ENCODE results near the gene LCNL1. TPM values are rescaled to one million over a fixed set of nuclear protein-coding genes. Genes with fewer than 3 reads are reported as not detected.

The LCNL1 gene
- total RNA-seq, 1 experiment from 2014 or later, result not detected

DNA sequence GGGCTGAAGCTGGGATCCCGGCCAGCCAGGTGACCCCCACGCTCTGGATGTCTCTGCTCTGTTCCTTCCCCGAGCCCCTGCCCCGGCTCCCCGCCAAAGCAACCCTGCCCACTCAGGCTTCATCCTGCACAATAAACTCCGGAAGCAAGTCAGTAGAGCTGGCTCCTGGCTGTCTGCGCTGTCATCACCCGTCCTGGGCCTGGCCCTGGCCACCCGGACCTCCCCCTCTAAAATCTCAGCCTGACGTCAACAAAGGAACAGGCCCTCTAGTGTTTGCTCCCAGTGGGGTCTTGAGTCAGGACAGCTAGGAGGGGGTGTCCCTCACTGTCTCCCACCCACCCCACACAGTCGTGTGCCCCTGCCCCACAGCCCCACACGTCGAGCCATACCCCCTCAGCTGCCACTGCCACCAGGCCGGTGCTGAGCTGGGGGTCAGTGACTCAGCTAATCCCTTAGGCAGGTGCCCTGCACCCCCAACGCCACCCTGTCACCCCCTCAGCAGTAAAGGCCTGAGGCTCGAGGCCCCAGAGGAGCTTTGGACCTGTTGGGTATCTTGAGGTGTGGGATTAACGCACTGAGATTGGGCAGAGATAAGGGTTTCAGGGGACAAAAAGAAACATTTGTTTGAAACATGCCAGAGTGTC is 1.1 kb upstream of the LCNL1 start:
- no peak overlapping the region for H3K4me3 Mint-ChIP-seq (ENCODE audit: unreplicated experiment)
- POLR2A ChIA-PET, result no interaction called here

DNA sequence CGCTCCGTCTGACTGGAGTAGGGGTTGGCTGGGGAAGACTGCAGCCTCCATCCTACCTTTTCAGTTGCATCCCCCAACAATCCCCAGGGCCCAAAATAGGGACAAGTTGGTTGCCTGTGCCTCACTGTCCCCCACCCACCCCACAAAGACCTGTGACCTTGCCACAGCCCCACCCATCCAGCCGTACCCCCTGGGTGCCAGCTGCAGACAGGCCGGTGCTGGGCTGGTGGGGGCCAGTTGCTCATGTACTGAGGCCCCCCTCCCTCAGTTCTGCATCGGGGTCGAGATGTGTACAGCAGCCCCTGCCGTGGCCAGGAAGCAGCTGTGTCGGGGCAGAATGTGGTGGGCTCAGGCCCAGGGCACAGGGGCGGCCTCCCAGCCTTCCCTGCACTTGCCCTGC is 374 bp downstream of the LCNL1 start:
- ChIA-PET CTCF (no interaction called here), POLR2A (no interaction called here)
- H3K36me3 Mint-ChIP-seq (ENCODE audit: insufficient read depth, unreplicated experiment), result no peaks in the 10 kb centered on the region
- H3K9me3 Mint-ChIP-seq (ENCODE audit: unreplicated experiment), result no peaks in the 10 kb centered on the region
- intact Hi-C loops (cut with micrococcal nuclease), result no loop called here
- H3K4me1 Mint-ChIP-seq (ENCODE audit: insufficient read depth, unreplicated experiment), result no peaks in the 10 kb centered on the region
- TF ChIP-seq, protein P1, sequence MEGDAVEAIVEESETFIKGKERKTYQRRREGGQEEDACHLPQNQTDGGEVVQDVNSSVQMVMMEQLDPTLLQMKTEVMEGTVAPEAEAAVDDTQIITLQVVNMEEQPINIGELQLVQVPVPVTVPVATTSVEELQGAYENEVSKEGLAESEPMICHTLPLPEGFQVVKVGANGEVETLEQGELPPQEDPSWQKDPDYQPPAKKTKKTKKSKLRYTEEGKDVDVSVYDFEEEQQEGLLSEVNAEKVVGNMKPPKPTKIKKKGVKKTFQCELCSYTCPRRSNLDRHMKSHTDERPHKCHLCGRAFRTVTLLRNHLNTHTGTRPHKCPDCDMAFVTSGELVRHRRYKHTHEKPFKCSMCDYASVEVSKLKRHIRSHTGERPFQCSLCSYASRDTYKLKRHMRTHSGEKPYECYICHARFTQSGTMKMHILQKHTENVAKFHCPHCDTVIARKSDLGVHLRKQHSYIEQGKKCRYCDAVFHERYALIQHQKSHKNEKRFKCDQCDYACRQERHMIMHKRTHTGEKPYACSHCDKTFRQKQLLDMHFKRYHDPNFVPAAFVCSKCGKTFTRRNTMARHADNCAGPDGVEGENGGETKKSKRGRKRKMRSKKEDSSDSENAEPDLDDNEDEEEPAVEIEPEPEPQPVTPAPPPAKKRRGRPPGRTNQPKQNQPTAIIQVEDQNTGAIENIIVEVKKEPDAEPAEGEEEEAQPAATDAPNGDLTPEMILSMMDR (IDR thresholded peaks at IDR 0.05; ENCODE audit: unreplicated experiment), result no peak
- no peak for DNase-seq (ENCODE audit: unreplicated experiment)
- H3K4me3 Mint-ChIP-seq (ENCODE audit: unreplicated experiment), result no peak overlapping the region
- BruUV-seq (replicated peaks), result no TSS peak
- no peaks in the 10 kb centered on the region for H3K27me3 Mint-ChIP-seq (ENCODE audit: insufficient read depth, unreplicated experiment)
- no peak overlapping the region for H3K27ac Mint-ChIP-seq (ENCODE audit: low read depth, unreplicated experiment)

More for the DNA sequence above, 1.1 kb upstream of the LCNL1 start:
- intact Hi-C loops (cut with micrococcal nuclease), result no loop called here
- BruUV-seq (replicated peaks), result no TSS peak
- H3K27me3 Mint-ChIP-seq (ENCODE audit: insufficient read depth, unreplicated experiment), result no peaks in the 10 kb centered on the region
- CTCF ChIA-PET, result no interaction called here
- no peaks in the 10 kb centered on the region for H3K9me3 Mint-ChIP-seq (ENCODE audit: unreplicated experiment)
- no peaks in the 10 kb centered on the region for H3K4me1 Mint-ChIP-seq (ENCODE audit: insufficient read depth, unreplicated experiment)
- TF ChIP-seq, protein P1 (IDR thresholded peaks at IDR 0.05; ENCODE audit: unreplicated experiment), result no peak
- H3K36me3 Mint-ChIP-seq (ENCODE audit: insufficient read depth, unreplicated experiment), result no peaks in the 10 kb centered on the region
- no peak for DNase-seq (ENCODE audit: unreplicated experiment)
- no peak overlapping the region for H3K27ac Mint-ChIP-seq (ENCODE audit: low read depth, unreplicated experiment)

DNA sequence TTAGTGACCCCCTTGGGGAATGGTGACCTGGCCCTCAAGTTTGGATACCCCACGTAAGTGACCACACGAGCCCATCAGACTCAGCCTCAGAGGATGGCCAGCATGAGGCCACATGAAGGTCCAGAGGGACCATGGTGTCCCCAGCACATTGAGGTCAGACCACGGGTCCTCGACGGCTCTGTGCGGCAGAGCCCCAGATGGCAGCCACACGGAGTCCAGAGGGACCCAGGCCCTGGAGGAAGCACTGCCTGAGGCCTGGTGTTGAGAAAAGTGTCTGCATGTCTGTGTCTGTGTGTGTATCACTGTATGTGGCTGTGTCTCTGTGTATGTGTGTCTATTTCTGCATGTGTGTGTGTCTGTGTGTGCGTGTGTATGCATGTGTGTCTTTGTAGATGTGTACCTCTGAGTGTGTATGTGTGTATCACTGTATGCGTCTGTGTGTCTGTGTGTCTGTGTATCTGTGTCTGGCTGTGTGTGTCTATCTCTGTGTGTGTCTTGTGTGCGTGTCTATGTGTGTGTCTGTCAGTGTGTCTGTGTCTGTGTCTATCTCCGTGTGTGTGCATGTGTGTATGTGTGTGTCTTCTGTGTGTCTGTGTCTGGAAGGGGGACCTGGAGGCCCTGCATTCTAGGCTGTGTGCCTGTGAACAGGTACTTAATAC is 992 bp downstream of the LCNL1 start:
- Mint-ChIP-seq H3K27ac (ENCODE audit: low read depth, unreplicated experiment) (no peak overlapping the region), H3K4me3 (ENCODE audit: unreplicated experiment) (no peak overlapping the region), H3K9me3 (ENCODE audit: unreplicated experiment) (no peaks in the 10 kb centered on the region), H3K4me1 (ENCODE audit: insufficient read depth, unreplicated experiment) (no peaks in the 10 kb centered on the region), H3K27me3 (ENCODE audit: insufficient read depth, unreplicated experiment) (no peaks in the 10 kb centered on the region), H3K36me3 (ENCODE audit: insufficient read depth, unreplicated experiment) (no peaks in the 10 kb centered on the region)
- no TSS peak for BruUV-seq (replicated peaks)
- TF ChIP-seq, protein P1 (IDR thresholded peaks at IDR 0.05; ENCODE audit: unreplicated experiment), result no peak
- intact Hi-C loops (cut with micrococcal nuclease), result no loop called here
- POLR2A ChIA-PET, result no interaction called here
- CTCF ChIA-PET, result no interaction called here
- no peak for DNase-seq (ENCODE audit: unreplicated experiment)

DNA sequence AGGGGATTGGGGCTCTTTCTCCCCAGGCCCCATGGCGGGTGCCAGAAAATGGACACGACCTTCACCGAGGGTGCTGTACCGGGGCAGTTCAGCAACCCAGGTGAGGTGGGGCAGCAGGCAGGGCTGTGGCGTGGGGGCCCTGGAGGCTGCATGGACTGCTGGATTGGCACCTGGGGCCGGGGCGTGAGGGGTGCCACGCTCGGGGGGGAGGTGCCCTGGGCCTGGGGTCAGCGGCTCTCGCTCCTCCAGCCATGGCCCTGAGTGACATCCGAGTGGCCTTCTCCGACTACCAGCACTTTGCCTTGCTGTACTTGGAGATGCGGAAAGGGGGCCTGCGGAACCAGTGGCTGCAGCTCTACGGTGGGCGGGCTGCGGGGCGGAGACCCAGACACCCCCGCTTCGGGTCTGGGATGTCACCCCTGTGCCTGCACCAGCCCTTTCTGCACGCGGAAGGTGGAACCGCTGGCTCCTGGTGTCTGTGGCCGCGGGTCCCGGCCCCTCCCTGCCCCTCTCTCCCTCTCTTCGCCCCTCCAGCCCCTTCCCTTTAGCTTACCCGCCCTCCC is 1.8 kb downstream of the LCNL1 start:
- POLR2A ChIA-PET, result no interaction called here
- TF ChIP-seq, protein P1 (IDR thresholded peaks at IDR 0.05; ENCODE audit: unreplicated experiment), result no peak
- no peaks in the 10 kb centered on the region for H3K4me1 Mint-ChIP-seq (ENCODE audit: insufficient read depth, unreplicated experiment)
- no peaks in the 10 kb centered on the region for H3K36me3 Mint-ChIP-seq (ENCODE audit: insufficient read depth, unreplicated experiment)
- intact Hi-C loops (cut with micrococcal nuclease), result no loop called here
- CTCF ChIA-PET, result interaction anchor here (0.9 kb wide), 1 partner anchor 44 kb away, joined by 4 read pairs; no protein-coding TSS in a partner anchor
- H3K27ac Mint-ChIP-seq (ENCODE audit: low read depth, unreplicated experiment), result no peak overlapping the region
- no TSS peak for BruUV-seq (replicated peaks)
- H3K9me3 Mint-ChIP-seq (ENCODE audit: unreplicated experiment), result no peaks in the 10 kb centered on the region
- H3K4me3 Mint-ChIP-seq (ENCODE audit: unreplicated experiment), result no peak overlapping the region
- H3K27me3 Mint-ChIP-seq (ENCODE audit: insufficient read depth, unreplicated experiment), result no peaks in the 10 kb centered on the region
- DNase-seq (ENCODE audit: unreplicated experiment), result no peak
